CD4-positive, alpha-beta T cell treated with Interleukin-10 for 1 hour (primary cell): Measurements from ENCODE around the gene PCDH9.

Source experiments
- DNase-seq: peaks from one replicate; pipeline ENCODE4 v3.0.0-alpha.2; 2020

The PCDH9 gene

GRCh38 chr13:66353664-66354063 lies 876.5 kb downstream of the PCDH9 start:
- DNase-seq = no peak

GRCh38 chr13:66349966-66350365 lies 880.2 kb downstream of the PCDH9 start:
- DNase-seq = no peak

GRCh38 chr13:66348745-66349690 lies 881.1 kb downstream of the PCDH9 start:
- no peak for DNase-seq

DNA sequence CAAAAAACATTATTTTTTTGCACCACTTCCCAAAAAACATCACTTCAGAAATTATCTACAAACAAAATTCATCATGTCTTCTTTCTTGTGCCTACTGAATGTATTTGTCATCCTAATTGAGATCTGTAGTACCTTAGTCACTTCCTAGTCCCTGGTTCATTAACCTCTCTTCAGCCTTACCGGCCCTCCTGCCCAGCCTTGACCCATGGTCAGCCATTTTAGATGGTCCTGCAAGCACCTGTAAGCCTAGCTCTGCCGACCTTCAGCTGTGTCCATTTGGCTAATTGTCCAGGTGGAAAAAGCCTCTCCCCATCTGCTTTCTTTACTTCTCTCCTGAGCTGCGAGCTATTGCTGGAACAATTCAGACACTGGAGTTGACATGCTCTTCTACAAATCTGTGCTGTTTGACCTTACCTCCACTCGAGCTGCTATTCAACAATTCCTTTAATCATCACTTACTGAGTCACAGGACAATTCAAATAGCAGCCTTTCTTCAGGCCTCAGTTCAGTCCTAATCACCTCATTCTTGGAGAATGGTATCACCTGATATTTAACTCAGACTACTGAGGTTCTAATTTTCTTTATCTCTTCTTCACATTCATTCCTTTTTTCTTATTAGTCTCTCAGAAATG lies 882.5 kb downstream of the PCDH9 start:
- DNase-seq = no peak

DNA sequence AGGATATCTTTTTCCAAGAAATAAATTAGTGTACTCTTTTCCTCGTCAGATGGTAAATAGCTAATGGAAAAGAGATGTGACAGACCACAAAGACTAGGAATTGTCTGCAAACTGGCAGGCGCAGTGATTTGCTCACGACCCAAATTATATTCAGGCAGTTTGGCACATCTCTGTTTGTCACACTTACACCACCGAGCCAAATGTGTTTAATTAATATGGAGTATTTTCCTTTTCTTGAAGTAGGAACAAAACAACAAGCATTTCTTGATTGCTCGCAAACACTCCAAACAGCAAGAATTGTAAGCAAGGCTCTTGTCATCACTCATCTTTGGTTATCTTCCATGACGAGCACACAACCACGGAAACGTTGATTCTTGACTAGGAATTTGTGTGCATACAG lies 884.2 kb downstream of the PCDH9 start:
- DNase-seq = no peak

DNA sequence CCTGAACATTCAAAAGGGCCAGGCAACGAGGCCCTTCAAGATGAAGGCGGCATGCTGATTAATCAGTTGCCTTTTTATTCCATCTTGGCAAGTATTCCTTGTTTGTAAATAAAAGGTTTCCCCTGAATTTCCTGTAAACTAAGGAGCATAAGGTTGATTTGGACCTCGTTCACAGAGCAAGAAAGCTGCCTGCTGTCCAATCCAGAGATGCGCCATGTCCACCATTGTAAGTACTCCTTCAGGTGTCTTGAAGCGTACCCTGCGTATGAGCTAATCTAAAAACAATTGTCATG lies 884.7 kb downstream of the PCDH9 start:
- DNase-seq = no peak

DNA sequence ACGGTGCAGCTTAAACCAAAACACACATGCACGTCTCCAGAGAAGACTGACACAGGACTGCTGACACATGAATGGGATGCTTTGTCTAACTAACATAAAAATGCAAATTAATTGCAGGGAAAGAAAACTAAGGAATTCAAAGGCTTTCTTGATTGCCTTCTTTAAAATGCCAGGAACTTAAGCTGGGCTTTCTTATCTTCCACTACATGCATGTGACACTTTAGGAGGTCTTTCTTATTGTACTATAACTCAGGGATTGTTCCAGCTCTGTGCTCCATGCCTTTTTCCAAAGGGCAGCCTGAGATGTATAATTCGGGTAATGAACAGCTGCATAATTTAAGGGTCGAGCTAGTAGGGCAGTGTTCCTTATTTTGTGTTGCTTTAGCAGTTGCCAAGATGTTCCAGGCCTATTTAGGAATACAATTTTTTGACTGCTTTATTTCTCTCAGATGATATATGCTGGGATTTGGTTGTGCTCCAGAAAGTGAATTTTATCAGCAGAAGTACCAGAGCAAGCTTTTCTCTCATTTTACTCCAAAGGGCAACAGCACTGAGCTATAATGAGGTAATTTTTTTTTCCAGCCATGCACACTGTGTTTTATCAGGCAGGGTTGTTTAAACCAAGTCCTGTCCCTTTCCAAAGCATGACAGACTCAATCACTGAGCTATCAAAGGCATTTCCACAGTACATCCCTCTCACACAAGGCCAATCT lies 885.2 kb downstream of the PCDH9 start:
- no peak for DNase-seq

- DNase-seq = no peak
Measured at GRCh38 chr13:66343224-66343828, 886.8 kb downstream of the PCDH9 start.

GRCh38 chr13:66341635-66342377 lies 888.3 kb downstream of the PCDH9 start:
- no peak for DNase-seq

GRCh38 chr13:66339214-66339613 lies 890.9 kb downstream of the PCDH9 start:
- no peak for DNase-seq

GRCh38 chr13:66338542-66338941 lies 891.6 kb downstream of the PCDH9 start:
- DNase-seq = no peak

- no peak for DNase-seq
Measured at GRCh38 chr13:66335626-66336025, 894.5 kb downstream of the PCDH9 start.

GRCh38 chr13:66329988-66330451 lies 900.1 kb downstream of the PCDH9 start:
- no peak for DNase-seq

- DNase-seq = no peak
Measured at GRCh38 chr13:66328476-66328875, 901.7 kb downstream of the PCDH9 start.

- no peak for DNase-seq
Measured at GRCh38 chr13:66323745-66324347, 906.3 kb downstream of the PCDH9 start.

DNA sequence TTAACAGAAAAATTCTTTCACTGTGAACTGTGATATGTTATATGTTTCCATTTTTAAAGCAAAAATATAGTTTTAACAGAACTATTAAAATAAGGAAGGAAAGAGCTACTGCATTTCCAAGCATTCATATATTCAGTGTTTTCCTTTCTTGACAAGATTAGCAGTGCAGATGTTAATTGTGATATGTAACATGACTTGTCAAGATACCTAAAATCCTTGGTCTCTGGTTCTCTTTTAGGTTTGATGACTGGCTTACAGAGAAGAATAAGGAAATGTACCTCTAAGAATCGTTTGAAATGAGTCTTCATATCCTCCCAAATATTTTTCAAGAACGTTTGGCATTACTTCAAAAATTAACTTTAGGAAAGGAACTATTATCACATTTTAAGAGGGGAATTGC lies 907.2 kb downstream of the PCDH9 start:
- DNase-seq = no peak

DNA sequence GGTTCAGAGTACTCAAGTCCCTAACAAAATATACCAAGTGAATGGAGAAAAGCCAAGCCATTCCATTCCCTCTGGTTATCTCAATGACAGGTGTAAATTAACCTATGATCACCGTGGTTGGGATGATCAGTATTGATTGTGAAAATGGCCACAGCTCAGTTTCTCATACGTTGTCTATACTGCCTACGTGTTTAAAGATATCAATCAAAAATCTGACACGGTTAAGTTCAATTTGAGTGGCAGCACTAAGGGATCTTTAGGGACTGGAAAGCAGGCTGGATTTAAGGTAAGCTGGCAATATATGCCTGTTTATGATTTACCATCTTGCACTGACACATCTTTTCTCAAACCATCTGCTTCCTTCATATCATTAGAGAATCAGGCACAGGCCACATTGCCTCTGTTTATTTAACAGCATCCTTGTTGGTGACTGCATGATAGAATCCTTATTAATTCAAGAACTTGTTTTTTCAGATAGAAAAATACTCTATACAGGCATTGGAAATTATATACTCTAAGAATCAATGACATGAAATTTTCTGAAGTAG lies 907.9 kb downstream of the PCDH9 start:
- no peak for DNase-seq

DNA sequence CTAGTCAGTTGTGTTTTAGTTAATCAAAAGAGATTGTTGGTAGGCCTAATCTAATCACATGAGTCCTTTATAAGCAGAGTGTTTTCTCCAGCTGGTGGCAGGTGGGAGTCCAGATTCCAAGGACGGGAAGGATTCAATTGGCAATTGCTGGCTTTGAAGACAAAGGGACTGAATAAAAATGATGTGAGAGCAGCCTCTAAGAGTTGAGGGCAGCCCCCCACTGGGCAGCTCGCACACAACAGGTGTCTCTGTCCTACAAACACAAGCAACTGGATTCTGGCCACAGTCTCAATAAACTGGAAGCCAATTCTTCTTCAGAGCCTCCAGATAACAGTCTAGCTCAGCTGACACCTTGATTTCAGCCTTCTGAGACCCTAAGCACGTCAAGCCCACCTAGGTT lies 915.2 kb downstream of the PCDH9 start:
- DNase-seq = no peak

DNA sequence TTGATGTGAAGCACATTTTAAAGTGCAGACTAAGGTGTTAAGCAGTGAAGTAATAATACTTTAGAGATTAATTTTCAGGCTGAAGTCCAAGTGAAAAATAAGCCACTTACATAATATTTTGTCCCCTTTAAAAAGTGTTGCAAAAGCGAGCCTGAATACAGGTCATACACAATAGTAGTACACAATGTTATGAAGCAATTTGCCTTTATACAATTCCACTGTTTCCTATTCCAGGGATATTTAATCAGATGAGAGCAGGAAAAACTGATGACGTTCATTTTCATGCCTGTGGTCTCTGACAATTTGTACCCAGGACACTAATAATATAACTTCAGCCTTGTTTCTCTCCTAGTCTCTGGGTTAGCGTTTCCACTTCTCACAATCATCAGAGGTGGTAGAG lies 916.7 kb downstream of the PCDH9 start:
- DNase-seq = no peak

DNA sequence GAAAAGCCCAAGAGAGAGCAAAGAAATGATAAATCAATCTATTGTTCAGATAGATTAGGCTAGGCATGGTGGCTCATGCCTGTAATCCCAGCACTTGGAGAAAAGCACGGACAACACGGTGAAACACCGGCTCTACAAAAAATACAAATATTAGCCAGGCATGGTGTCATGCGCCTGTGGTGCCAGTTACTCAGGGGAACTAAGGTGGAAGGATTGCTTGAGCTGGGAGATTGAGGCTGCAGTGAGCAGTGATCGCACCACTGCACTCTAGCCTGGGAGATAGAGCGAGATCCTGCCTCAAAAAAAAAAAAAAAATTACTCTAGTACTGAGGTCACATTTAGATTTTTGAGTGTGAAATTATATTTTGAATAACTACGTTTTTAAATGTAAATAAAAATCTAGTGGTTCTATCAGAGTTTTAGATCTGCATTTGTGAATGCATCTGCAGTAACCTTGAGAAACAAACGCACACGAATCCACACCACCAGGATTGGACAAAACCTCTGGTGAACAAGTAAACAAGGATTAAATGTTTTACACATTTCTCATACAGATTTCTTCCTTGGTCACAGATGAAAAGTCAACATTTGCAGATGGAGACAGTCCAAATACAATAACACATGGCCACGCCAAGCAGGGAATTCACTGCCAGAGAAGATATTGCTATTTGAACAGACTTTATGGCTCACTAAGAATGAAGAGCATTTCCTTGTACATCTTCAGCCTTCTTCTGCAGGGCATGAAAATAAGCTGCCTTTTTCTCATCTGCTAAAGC lies 917.6 kb downstream of the PCDH9 start:
- no peak for DNase-seq
